B cell (primary cell): Measurements from ENCODE around the gene ORMDL2. TPM values are rescaled to one million over a fixed set of nuclear protein-coding genes. Genes with fewer than 3 reads are reported as not detected.

Experiments used
- ATAC-seq: fragments of 200-7000 bp; cut with Tn5 transposase; one replicate; pipeline ENCODE4 v1.10.0; 2021; ENCODE audit warnings: low read depth, mild to moderate bottlenecking, moderate number of reproducible peaks, moderate library complexity
- CTCF ChIA-PET: fragments of 350-600 bp; sonication (Branson Sonifier 250); formaldehyde crosslinking; loops from one replicate; lab custom pipeline; 2021; ENCODE audit warnings: antibody characterized with exemption, inconsistent platforms; lab: Charles Lee
- POLR2A ChIA-PET: fragments of 350-600 bp; sonication (Branson Sonifier 250); formaldehyde crosslinking; loops from one replicate; lab custom pipeline; 2021; ENCODE audit warnings: antibody characterized with exemption; lab: Charles Lee
- DNase-seq: peaks from one replicate; pipeline ENCODE4 v3.0.0; 2013
- H2AFZ ChIP-seq: 2 replicates; pipeline ENCODE4 v1.6.1; 2012; ENCODE audit warnings: mild to moderate bottlenecking, low read depth, low read length; ENCODE audit not compliant: insufficient read depth, poor library complexity, severe bottlenecking
- H3K27ac ChIP-seq, 2 donors: 1 replicate in 1 of 2; 2 replicates in 1 of 2; pipeline ENCODE4 v1.5.1; 2012 to 2013; ENCODE audit warnings: low read length in 2 of 2, mild to moderate bottlenecking in 2 of 2, moderate library complexity in 1 of 2
- H3K27me3 ChIP-seq, 4 experiments: fragments of 200-600 bp in 1 of 4; sonication (generic) in 1 of 4; replicated peaks in 1 of 4; 1 replicate in 2 of 4; 2 replicates in 2 of 4; pipeline versions ENCODE4 v1.6.1 to v1.7.0; 2013 to 2016; ENCODE audit warnings: low read length in 3 of 4, mild to moderate bottlenecking in 2 of 4, mixed read lengths in 1 of 4, moderate library complexity in 1 of 4; ENCODE audit not compliant: insufficient read depth in 4 of 4, control insufficient read depth in 3 of 4; ENCODE audit errors: control extremely low read depth in 1 of 4
- H3K36me3 ChIP-seq, 2 experiments: replicated peaks in 1 of 2; 1 replicate in 1 of 2; 2 replicates in 1 of 2; pipeline versions ENCODE4 v1.6.1 to v1.7.1; 2013; ENCODE audit warnings: low read length in 1 of 2; ENCODE audit not compliant: insufficient read depth in 2 of 2, control insufficient read depth in 1 of 2; ENCODE audit errors: control extremely low read depth in 1 of 2, extremely low read depth in 1 of 2
- H3K4me1 ChIP-seq, 2 donors: fragments of 200-600 bp in 1 of 2; sonication (generic) in 1 of 2; 1 replicate in 1 of 2; 2 replicates in 1 of 2; pipeline versions ENCODE4 v1.5.1 to v1.6.1; 2013 to 2017; ENCODE audit warnings: low read length in 2 of 2; ENCODE audit not compliant: control insufficient read depth in 2 of 2, insufficient read depth in 2 of 2
- H3K4me2 ChIP-seq: replicated peaks from 2 replicates; pipeline ENCODE3; 2012; ENCODE audit warnings: mild to moderate bottlenecking, low read depth, low read length; ENCODE audit not compliant: poor library complexity, severe bottlenecking
- H3K4me3 ChIP-seq, 5 experiments: fragments of 200-600 bp in 1 of 5; sonication (generic) in 1 of 5; 1 replicate in 3 of 5; 2 replicates in 2 of 5; pipeline versions ENCODE4 v1.5.1 to v1.7.0; 2011 to 2016; ENCODE audit warnings: low read length in 4 of 5, mild to moderate bottlenecking in 4 of 5, low read depth in 2 of 5, control low read depth in 1 of 5, moderate library complexity in 1 of 5; ENCODE audit not compliant: insufficient read depth in 1 of 5; ENCODE audit errors: control extremely low read depth in 1 of 5, extremely low read depth in 1 of 5
- H3K79me2 ChIP-seq: fragments of 200-600 bp; sonication (generic); one replicate; pipeline ENCODE4 v1.6.0; 2016; ENCODE audit warnings: low read length; ENCODE audit not compliant: control insufficient read depth, insufficient read depth
- H3K9ac ChIP-seq: fragments of 200-600 bp; sonication (generic); 2 replicates; pipeline ENCODE4 v1.6.1; 2017; ENCODE audit warnings: mild to moderate bottlenecking, low read length, moderate library complexity
- H3K9me3 ChIP-seq, 3 donors: one replicate each; pipeline versions ENCODE4 v1.6.1 to v1.7.1; 2013; ENCODE audit warnings: low read length in 2 of 3; ENCODE audit not compliant: control insufficient read depth in 2 of 3, insufficient read depth in 1 of 3; ENCODE audit errors: control extremely low read depth in 1 of 3
- H4K20me1 ChIP-seq: 2 replicates; pipeline ENCODE4 v1.6.0; 2012; ENCODE audit warnings: mild to moderate bottlenecking, low read length; ENCODE audit not compliant: insufficient read depth, control insufficient read depth, poor library complexity, severe bottlenecking
- H3K27ac Mint-ChIP-seq: one replicate; pipeline ENCODE4 v1.8.0; 2021; ENCODE audit warnings: mixed read lengths
- H3K27me3 Mint-ChIP-seq: one replicate; pipeline ENCODE4 v1.8.0; 2021; ENCODE audit warnings: mixed read lengths
- H3K4me1 Mint-ChIP-seq: one replicate; pipeline ENCODE4 v1.8.0; 2021; ENCODE audit warnings: mixed read lengths
- H3K4me3 Mint-ChIP-seq: one replicate; pipeline ENCODE4 v1.8.0; 2021; ENCODE audit warnings: mixed read lengths
- H3K9me3 Mint-ChIP-seq: one replicate; pipeline ENCODE4 v1.8.0; 2022; ENCODE audit warnings: mixed read lengths; ENCODE audit not compliant: insufficient read depth
- CTCF ChIP-seq: fragments of 200-600 bp; IDR thresholded peaks from one replicate; pipeline ENCODE4 v1.8.0; 2022; ENCODE audit warnings: antibody characterized with exemption, mild to moderate bottlenecking
- EZH2 ChIP-seq: IDR thresholded peaks from 2 replicates; pipeline ENCODE4 v1.6.1; 2012; ENCODE audit warnings: borderline replicate concordance, low read depth, mild to moderate bottlenecking, moderate library complexity, low read length; ENCODE audit not compliant: insufficient read depth, poor library complexity, severe bottlenecking
- WGBS: methylation state at CpG from one replicate; pipeline ENCODE4 v1.1.5; 2013; ENCODE audit warnings: missing lambda C conversion rate; ENCODE audit not compliant: insufficient coverage; 5-methylcytosine and 5-hydroxymethylcytosine counted together
- intact Hi-C: fragments of 100-400 bp; cut with micrococcal nuclease; formaldehyde crosslinking; loops from one replicate; pipeline ENCODE4 v1.10.0; 2022
- polyA plus RNA-seq: library from polyadenylated mRNA; depleted of rRNA; stranded (reverse); fragments of >200 nt; gene quantifications from 2 replicates; pipeline ENCODE4 v1.2.3, GENCODE V29; 2012
- total RNA-seq, 2 donors: library from RNA; stranded (reverse); fragments of 120-200 nt in 1 of 2; gene quantifications; 1 replicate in 1 of 2; 2 replicates in 1 of 2; pipeline versions ENCODE4 v1.2.3 to v1.2.4, GENCODE V29; 2013 to 2022

The ORMDL2 gene
- total and polyA plus RNA-seq, 2 donors (not counting 1 experiment from before 2014, with no cell fraction given) = 22.7 to 41.9 TPM

- peaks cover 38% of the 10 kb centered on the region for H3K79me2 ChIP-seq
- Mint-ChIP-seq H3K4me1 (peaks cover 48% of the 10 kb centered on the region), H3K4me3 (peak overlapping the region; percentile 99)
These were observed 12.2 kb downstream of the ORMDL2 start for GRCh38 chr12:55829967-55830600.

More at GRCh38 chr12:55829967-55830600, 12.2 kb downstream of the ORMDL2 start:
- Mint-ChIP-seq H3K27ac (peak overlapping the region; percentile 97), H3K27me3 (no peaks in the 10 kb centered on the region), H3K9me3 (no peaks in the 10 kb centered on the region)
- H3K27ac ChIP-seq = peak overlapping the region; percentile 57 to 60
- ATAC-seq (peak; percentile 4), DNase-seq (peak; percentile 65)
- peaks cover 36 to 49% of the 10 kb centered on the region in 2 donors for H3K4me1 ChIP-seq
- no peaks in the 10 kb centered on the region for H3K9me3 ChIP-seq
- H3K36me3 ChIP-seq = peaks cover 0 to 4% of the 10 kb centered on the region in 2 experiments
- whole genome bisulfite sequencing = 0% methylated on average over 37 of the region's 37 CpGs
- peak overlapping the region; percentile 89 for H3K4me2 ChIP-seq
- no peak for TF ChIP-seq CTCF
- no peak for TF ChIP-seq EZH2
- no peaks in the 10 kb centered on the region for H4K20me1 ChIP-seq
- peak overlapping the region; percentile 84 for H2AFZ ChIP-seq
- H3K9ac ChIP-seq = peak overlapping the region; percentile 77
- intact Hi-C loops = loop anchor here (1.0 to 5.0 kb wide), 6 partner anchors 13 to 287 kb away; partner anchors contain the start of genes PYM1, RPL41, SARNP and ZC3H10
- POLR2A ChIA-PET = interaction anchor here (0.6 to 3.0 kb wide), 9 partner anchors 11 to 918 kb away, joined by 3 to 53 read pairs (median 3); partner anchors contain the start of genes CD63, ORMDL2, PYM1 and SARNP
- no peaks in the 10 kb centered on the region for H3K27me3 ChIP-seq
- peak overlapping the region; percentile 68 to 96 (median 84) for H3K4me3 ChIP-seq
- CTCF ChIA-PET = interaction anchor here (0.5 to 3.8 kb wide), 11 partner anchors 12 to 373 kb away, joined by 3 to 39 read pairs (median 4); partner anchors contain the start of genes DGKA, ORMDL2, RAB5B and SARNP
